T-helper 2 cell (primary cell): ENCODE measurements around the gene TSPAN7.

ENCODE experiments used
- DNase-seq, 5 experiments: peaks; one replicate each; pipeline versions ENCODE4 v3.0.0 to v3.0.0-alpha.2; 2012 to 2022

Gene TSPAN7

DNA sequence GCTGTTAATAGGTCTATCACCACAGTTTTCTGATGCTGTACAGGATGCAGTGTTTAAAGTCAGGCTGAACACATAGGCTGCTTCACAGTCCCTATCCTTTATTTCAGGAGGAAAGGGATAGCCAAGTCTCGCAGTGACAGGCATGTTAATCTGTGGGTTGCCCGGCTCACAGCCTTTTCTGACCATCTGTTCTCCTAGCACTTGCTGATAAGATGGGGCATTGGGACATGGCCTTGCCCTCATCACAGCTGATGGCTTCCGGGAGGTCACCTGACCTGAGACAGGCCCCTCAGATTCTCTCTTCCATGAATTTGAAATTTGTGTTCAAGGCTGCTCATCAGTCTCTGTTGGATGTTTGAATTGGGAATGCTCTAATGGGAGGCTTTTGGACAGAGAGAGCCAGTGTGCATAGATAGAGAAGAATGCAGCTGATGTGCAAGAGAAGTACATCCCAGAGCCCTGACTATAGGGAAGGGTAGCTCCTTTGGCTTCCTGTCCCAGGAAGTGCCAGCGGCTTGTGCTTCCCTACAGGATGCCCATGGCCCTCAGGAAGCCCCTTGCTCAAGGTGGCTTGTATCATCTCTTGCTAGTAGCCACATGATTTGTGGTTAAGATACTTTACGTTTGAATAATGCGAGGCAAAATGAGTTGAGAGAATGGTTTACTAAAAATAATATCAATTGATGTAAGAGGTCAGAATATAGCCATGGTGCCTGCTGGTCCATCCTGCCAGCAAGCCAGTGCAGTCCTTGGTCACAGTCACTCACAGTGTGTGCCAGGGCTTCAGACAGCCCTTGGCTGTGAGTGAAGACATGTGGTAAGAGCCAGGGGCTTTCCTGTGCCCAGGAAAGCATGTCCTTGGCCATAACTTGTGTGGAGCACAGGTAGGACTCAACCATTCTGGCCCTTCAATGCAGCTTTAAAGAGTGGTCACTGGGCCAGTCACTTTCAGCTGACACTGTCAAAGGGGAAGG, 88.6 kb downstream of the TSPAN7 start:
- no peak for DNase-seq

- no peak for DNase-seq
Observed at GRCh38 chrX:38651625-38652601, 90.6 kb downstream of the TSPAN7 start.

GRCh38 chrX:38652934-38653442, 91.6 kb downstream of the TSPAN7 start:
- peak in 1 of 5 experiments; percentile 9 for DNase-seq

GRCh38 chrX:38654302-38654701, 93.0 kb downstream of the TSPAN7 start:
- peak in 1 of 5 experiments; percentile 5 for DNase-seq

GRCh38 chrX:38656350-38656915, 95.1 kb downstream of the TSPAN7 start:
- no peak for DNase-seq

DNA sequence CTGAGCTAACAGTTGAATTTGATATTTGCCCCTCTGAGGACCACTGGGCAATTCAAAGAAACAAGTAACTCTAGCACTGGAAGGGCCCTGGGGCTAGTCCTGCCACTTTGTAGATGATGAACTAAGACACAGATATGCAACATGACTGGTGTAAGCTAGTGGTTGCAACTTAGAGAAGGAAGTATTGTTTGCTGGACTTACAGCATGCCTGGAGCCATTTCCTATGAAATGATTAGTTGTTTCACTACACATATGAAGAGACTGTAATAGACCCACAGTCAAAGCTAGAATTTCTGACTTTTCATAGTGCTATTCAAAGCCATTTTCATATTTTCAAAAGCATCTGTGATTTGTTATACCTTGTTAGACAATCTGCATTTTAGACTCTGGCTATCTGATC, 96.2 kb downstream of the TSPAN7 start:
- DNase-seq, result peak in 1 of 5 experiments; percentile 31

- no peak for DNase-seq
Observed at GRCh38 chrX:38660395-38661102, 99.2 kb downstream of the TSPAN7 start.

GRCh38 chrX:38661103-38661441, 99.7 kb downstream of the TSPAN7 start:
- peak in 1 of 5 experiments; percentile 1 for DNase-seq

DNA sequence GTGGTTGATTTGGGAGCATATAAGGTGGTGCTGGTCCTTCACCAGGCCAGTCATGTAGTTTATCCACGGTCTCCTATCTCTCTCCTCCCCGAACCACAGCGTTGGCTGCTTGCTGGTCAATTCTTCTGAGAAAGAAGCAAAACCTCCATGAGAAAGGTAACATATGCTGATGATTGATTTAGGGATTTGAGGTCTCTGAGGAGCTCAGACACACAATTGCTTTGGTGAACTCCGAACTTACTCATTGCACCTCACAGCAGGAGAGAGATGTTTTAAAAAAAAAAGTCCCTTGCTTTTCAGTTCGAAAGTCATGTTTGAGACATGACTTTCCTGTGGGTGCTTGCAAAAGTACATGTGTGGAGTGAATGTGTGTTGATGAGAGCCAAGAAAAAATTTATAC, 100.2 kb downstream of the TSPAN7 start:
- peak in 1 of 5 experiments; percentile 64 for DNase-seq

DNA sequence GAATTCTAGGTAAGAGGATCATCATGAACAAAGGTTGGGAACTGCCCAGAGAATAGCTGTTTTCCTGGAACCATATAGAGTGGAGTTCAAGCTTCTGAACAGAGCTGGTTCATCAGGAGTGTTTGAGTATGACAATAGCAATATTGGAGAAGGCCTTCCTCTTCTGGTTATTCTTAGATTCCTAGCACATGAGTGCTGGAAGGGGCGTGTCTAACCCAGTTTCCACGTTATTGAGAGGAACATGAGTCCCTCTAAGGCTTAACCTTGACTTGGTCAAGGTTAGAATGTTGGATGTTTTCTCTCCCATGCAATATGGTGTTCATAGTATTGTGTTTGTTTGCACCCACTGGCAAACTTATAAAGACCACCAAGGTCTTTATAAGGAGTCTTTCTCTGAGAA, 101.3 kb downstream of the TSPAN7 start:
- no peak for DNase-seq

GRCh38 chrX:38664285-38664684, 102.9 kb downstream of the TSPAN7 start:
- DNase-seq, result peak in 1 of 5 experiments; percentile 30

GRCh38 chrX:38666909-38667308, 105.6 kb downstream of the TSPAN7 start:
- DNase-seq, result no peak

GRCh38 chrX:38668771-38669170, 107.4 kb downstream of the TSPAN7 start:
- DNase-seq, result no peak

DNA sequence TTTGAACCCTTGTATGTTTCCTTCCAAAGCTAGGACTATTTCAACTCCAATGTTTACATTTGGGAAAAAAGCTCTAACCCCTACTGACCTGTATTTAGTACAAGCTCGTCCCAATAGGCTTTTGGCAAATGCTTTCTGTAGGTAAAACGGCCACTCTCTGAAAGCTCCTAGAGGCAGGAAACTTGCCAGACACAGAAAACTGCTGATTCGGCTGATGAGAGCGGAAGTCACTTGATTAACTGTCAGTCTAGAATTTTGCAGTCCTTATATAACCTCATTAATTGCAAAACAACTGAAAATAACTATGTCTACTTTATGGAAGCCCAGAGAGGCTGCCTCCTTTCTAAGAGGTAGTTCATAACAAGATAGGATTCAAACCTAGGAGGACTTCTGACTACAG, 108.1 kb downstream of the TSPAN7 start:
- peak in 1 of 5 experiments; percentile 42 for DNase-seq

GRCh38 chrX:38672646-38673045, 111.3 kb downstream of the TSPAN7 start:
- DNase-seq, result no peak

DNA sequence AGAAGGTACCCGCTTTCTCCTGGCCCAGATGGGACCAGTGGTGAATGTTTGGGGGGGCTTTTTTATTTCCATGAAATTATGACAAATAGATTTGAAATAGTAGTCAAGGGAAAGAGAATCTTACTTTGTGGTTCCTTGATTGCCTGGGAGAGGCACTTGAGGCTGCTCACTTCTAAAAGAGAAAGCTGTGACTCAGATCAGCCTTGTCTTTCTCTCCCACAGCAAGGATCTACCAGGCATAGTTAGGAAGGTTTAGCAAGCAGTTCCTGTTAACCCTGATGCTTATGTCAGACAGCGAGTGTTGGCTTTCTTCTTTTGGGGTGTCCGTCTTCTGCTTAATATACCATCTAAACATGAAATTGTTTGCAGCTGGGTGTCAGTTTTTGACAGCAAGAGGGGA, 114.5 kb downstream of the TSPAN7 start:
- DNase-seq, result peak in 1 of 5 experiments; percentile 2

- DNase-seq, result peak in 1 of 5 experiments; percentile 22
Observed at GRCh38 chrX:38678183-38678582, 116.8 kb downstream of the TSPAN7 start.

DNA sequence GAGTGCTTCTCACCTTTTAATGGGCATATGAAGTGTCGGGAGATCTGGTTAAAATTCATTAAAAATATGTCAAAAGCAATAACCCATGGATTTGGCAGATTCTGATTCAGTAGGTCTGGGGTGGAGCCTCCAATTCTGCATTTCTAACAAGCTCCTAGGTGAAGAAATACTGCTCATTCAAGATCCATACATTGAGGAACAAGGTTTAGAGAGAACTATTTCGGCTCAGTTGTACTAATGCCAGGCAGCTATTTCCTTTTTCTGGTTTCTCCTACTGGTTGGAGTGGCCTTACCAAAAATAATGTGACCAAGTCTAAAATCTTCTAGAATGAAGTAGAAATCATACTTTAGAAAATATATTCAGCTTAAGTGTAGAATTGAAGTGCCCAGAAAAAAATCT, 117.5 kb downstream of the TSPAN7 start:
- DNase-seq, result no peak

- no peak for DNase-seq
Observed at GRCh38 chrX:38679695-38680094, 118.4 kb downstream of the TSPAN7 start.

GRCh38 chrX:38682095-38682494, 120.8 kb downstream of the TSPAN7 start:
- DNase-seq, result no peak

DNA sequence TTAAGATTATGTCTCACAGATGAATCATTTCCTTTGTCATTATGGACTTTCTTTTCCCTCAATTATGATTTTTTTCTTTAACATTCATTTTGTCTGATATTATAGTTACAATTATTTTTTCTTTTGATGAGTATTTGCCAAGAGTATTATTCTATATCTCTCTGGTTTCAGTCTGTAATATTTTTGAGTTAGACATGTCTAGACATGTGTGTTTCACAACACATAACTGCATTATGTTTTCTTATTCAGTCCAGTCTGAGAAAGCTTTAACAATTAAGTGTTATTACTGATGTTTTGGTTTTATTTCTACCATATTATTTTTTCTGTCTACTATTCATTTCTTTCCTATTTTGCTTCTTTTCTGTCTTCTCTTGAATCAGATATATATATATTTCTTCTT, 131.6 kb downstream of the TSPAN7 start:
- DNase-seq, result no peak

DNA sequence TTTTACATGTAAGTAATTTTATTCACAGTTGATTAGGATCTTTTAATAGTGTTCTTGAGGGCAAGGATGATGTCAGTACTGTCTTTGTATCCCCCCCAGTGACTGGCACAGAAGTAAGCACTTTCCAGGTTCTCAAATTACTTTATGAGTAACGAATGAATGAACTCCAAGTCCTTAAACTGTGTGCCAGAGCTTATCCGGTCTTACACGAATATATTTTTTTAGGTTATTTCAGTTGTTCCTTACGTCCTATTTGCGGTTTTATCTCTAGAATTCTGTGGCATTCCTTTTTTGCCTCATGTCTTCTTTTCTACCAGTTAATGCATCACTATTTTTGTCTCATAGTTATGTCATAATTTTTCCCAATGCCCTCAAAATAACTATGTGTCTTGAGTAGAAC, 133.1 kb downstream of the TSPAN7 start:
- DNase-seq, result no peak
